ENCODE measurements around the gene SULT6B1. TPM values are rescaled to one million over a fixed set of nuclear protein-coding genes. Genes with fewer than 3 reads are reported as not detected.
A peak's percentile ranks its signal among the peaks of the same experiment; 100 is the strongest.
"Not testable (repeated sequence)": the region's sequence is repeated elsewhere in the genome, so short reads cannot be mapped to it uniquely, and the experiment has no call there.

SULT6B1 gene
- total RNA-seq, 5 donors from 2014 or later (not counting 1 experiment from before 2014, with no cell fraction given) = not detected

DNA sequence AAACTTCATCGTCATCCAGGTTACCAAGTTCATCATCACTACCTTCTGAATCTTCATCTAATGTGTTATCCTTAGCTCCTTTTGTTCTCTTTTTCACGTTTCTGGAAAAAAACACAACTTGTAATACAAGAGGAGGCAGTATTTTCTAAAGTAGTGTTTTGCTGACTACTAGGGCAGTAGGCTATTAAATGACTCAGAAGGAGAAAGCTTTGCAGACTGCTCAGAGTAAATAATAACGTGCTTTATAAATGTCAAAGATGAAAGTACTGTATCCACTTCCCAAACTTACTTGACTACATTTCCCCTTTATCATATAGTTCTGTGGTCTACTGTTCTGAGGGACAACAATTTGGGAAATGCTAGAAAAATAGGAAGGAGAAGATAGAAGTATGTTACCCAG is 23.5 kb upstream of the SULT6B1 start:
- WGBS (ENCODE audit: insufficient coverage) = no CpG with 5 or more reads among the region's 3 CpGs
- Histone ChIP-seq H3K27ac (ENCODE audit: low read length) (no peak overlapping the region), H3K4me1 (ENCODE audit: control insufficient read depth in 1 of 2, extremely low read depth in 1 of 2, insufficient read depth in 2 of 2, low read length in 2 of 2) (no peaks in the 10 kb centered on the region), H3K36me3 (ENCODE audit: control insufficient read depth in 2 of 2, extremely low read depth in 1 of 2, insufficient read depth in 1 of 2, low read length in 1 of 2) (peaks cover 0 to 90% of the 10 kb centered on the region in 2 donors), H3K27me3 (replicated peaks in 1 of 2; ENCODE audit: control insufficient read depth in 2 of 2, extremely low read depth in 1 of 2, insufficient read depth in 2 of 2, low read length in 1 of 2) (no peaks in the 10 kb centered on the region), H3K4me3 (ENCODE audit: control insufficient read depth in 1 of 2, extremely low read depth in 1 of 2, low read length in 1 of 2) (no peak overlapping the region), H3K9me3 (peaks cover 3% of the 10 kb centered on the region)
- H3K36me3 Mint-ChIP-seq = peaks cover 71% of the 10 kb centered on the region
- H3K27me3 Mint-ChIP-seq = no peaks in the 10 kb centered on the region
- H3K4me3 Mint-ChIP-seq = no peak overlapping the region
- DNase-seq (no peak), ATAC-seq (replicated peaks in 1 of 4) (no peak)
- H3K27ac Mint-ChIP-seq = peak overlapping the region in 1 of 2 donors; percentile 18
- peaks cover 12 to 30% (median 22%) of the 10 kb centered on the region in 3 donors for H3K9me3 Mint-ChIP-seq
- peaks cover 13 to 21% (median 17%) of the 10 kb centered on the region in 3 donors for H3K4me1 Mint-ChIP-seq
- ChIA-PET POLR2A (interaction anchor here in 1 of 2 donors (0.6 kb wide), 1 partner anchor 18 kb away, joined by 5 read pairs; no protein-coding TSS in a partner anchor), CTCF (no interaction called here)

DNA sequence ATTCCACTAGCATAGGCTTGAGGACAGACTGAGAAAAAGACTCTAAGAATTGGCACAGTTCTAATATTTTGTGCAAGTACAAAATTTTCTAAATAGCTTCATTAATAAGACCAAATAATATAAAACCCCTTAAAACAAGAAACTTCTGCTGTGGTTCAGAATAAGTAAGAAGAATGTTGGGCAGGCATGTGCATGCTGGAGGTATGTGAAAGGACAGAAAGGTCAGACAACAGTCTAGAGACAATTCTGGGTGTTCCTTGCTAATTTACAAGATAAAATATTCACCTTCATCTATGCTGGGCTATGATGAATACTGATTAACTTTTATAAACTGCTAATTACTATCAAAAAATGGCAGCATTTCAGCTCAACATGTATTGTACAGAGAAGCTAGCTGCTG is 22.7 kb upstream of the SULT6B1 start:
- no peaks in the 10 kb centered on the region for H3K27me3 Mint-ChIP-seq
- no peak overlapping the region for H3K27ac ChIP-seq (ENCODE audit: low read length)
- H3K27me3 ChIP-seq (replicated peaks in 1 of 2; ENCODE audit: control insufficient read depth in 2 of 2, extremely low read depth in 1 of 2, insufficient read depth in 2 of 2, low read length in 1 of 2) = no peaks in the 10 kb centered on the region
- peaks cover 16 to 34% (median 22%) of the 10 kb centered on the region in 3 donors for H3K9me3 Mint-ChIP-seq
- H3K36me3 Mint-ChIP-seq = peaks cover 74% of the 10 kb centered on the region
- H3K4me3 Mint-ChIP-seq = no peak overlapping the region
- ChIA-PET CTCF (no interaction called here), POLR2A (interaction anchor here (0.6 kb wide), 2 partner anchors 18 to 53 kb away, joined by 3 to 5 read pairs; no protein-coding TSS in a partner anchor)
- H3K4me3 ChIP-seq (ENCODE audit: control insufficient read depth in 1 of 2, extremely low read depth in 1 of 2, low read length in 1 of 2) = no peak overlapping the region
- peaks cover 0 to 91% of the 10 kb centered on the region in 2 donors for H3K36me3 ChIP-seq (ENCODE audit: control insufficient read depth in 2 of 2, extremely low read depth in 1 of 2, insufficient read depth in 1 of 2, low read length in 1 of 2)
- H3K4me1 ChIP-seq (ENCODE audit: control insufficient read depth in 1 of 2, extremely low read depth in 1 of 2, insufficient read depth in 2 of 2, low read length in 2 of 2) = no peaks in the 10 kb centered on the region
- peaks cover 3% of the 10 kb centered on the region for H3K9me3 ChIP-seq
- peaks cover 17 to 25% (median 18%) of the 10 kb centered on the region in 3 donors for H3K4me1 Mint-ChIP-seq
- H3K27ac Mint-ChIP-seq = no peak overlapping the region
- DNase-seq (no peak), ATAC-seq (replicated peaks in 1 of 4) (no peak)

DNA sequence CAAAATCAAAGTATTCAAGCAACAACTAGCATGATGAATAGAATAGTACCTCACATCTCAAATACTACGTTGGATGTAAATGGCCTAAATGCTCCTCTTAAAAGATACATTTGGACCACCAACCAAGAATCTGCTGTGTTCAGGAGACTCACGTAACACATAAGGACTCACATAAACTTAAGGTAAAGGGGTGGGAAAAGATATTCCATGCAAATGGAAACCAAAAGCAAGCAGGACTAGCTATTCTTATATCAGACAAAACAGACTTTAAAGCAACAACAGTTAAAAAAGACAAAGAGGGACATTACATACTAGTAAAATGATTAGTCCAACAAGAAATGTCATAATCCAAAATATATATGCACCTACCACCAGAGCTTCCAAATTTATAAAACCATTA is 18.3 kb upstream of the SULT6B1 start:
- H3K4me3 ChIP-seq (ENCODE audit: control insufficient read depth in 1 of 2, extremely low read depth in 1 of 2, low read length in 1 of 2); H3K4me1 ChIP-seq (ENCODE audit: control insufficient read depth in 1 of 2, extremely low read depth in 1 of 2, insufficient read depth in 2 of 2, low read length in 2 of 2); H3K27ac ChIP-seq (ENCODE audit: low read length); H3K27me3 ChIP-seq (replicated peaks in 1 of 2; ENCODE audit: control insufficient read depth in 2 of 2, extremely low read depth in 1 of 2, insufficient read depth in 2 of 2, low read length in 1 of 2); ATAC-seq (replicated peaks in 1 of 4); DNase-seq; H3K27me3 Mint-ChIP-seq; H3K9me3 ChIP-seq; H3K27ac Mint-ChIP-seq; POLR2A ChIA-PET; H3K4me3 Mint-ChIP-seq; CTCF ChIA-PET: not testable (repeated sequence)
- Mint-ChIP-seq H3K9me3 (peaks cover 24 to 44% (median 25%) of the 10 kb centered on the region in 3 donors), H3K4me1 (peaks cover 25 to 32% (median 26%) of the 10 kb centered on the region in 3 donors), H3K36me3 (peaks cover 93% of the 10 kb centered on the region)
- peaks cover 5 to 81% of the 10 kb centered on the region in 2 donors for H3K36me3 ChIP-seq (ENCODE audit: control insufficient read depth in 2 of 2, extremely low read depth in 1 of 2, insufficient read depth in 1 of 2, low read length in 1 of 2)
- WGBS (ENCODE audit: insufficient coverage) = no CpG with 5 or more reads among the region's 2 CpGs

DNA sequence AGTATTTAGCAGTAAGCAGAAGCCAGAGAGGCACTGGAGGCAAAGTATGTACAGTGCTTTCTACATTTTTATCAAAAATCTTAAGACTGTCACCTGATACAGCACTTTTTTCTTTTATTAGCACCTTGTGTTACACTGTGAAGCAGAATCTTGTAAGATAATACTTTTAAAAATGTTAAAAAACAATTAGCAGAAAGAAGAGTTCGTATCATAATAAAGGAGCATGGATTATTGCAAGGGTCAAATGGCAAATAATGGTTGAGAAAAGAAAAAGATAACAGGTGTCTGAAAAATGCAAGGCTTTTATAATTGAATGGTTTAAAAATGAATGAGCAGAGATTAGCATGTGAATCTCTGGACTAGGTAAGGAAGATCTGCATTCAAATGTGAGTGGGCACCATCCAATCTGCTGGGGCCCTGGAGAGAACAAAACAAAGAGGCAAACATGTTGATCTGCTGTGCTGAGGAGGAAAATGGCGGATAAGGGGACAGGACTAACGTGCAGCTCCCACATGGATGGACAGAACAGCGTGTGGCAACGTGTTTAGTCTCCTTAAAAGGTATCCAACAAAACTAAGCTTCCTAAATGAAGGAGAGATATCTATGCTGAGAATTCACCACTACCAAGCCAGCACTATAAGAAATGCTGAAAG is 17.3 kb upstream of the SULT6B1 start:
- Mint-ChIP-seq H3K27me3 (no peaks in the 10 kb centered on the region), H3K36me3 (peaks cover 91% of the 10 kb centered on the region), H3K27ac (no peak overlapping the region), H3K4me3 (no peak overlapping the region), H3K4me1 (peaks cover 27 to 39% (median 32%) of the 10 kb centered on the region in 3 donors), H3K9me3 (peaks cover 24 to 44% (median 25%) of the 10 kb centered on the region in 3 donors)
- Histone ChIP-seq H3K27me3 (replicated peaks in 1 of 2; ENCODE audit: control insufficient read depth in 2 of 2, extremely low read depth in 1 of 2, insufficient read depth in 2 of 2, low read length in 1 of 2) (no peaks in the 10 kb centered on the region), H3K4me1 (ENCODE audit: control insufficient read depth in 1 of 2, extremely low read depth in 1 of 2, insufficient read depth in 2 of 2, low read length in 2 of 2) (no peaks in the 10 kb centered on the region), H3K36me3 (ENCODE audit: control insufficient read depth in 2 of 2, extremely low read depth in 1 of 2, insufficient read depth in 1 of 2, low read length in 1 of 2) (peaks cover 6 to 78% of the 10 kb centered on the region in 2 donors), H3K4me3 (ENCODE audit: control insufficient read depth in 1 of 2, extremely low read depth in 1 of 2, low read length in 1 of 2) (no peak overlapping the region), H3K9me3 (peaks cover 3% of the 10 kb centered on the region), H3K27ac (ENCODE audit: low read length) (no peak overlapping the region)
- WGBS (ENCODE audit: insufficient coverage) = 100% methylated on average over 3 of the region's 5 CpGs
- ATAC-seq (replicated peaks in 1 of 4) = no peak
- ChIA-PET POLR2A (no interaction called here), CTCF (no interaction called here)
- DNase-seq = no peak

DNA sequence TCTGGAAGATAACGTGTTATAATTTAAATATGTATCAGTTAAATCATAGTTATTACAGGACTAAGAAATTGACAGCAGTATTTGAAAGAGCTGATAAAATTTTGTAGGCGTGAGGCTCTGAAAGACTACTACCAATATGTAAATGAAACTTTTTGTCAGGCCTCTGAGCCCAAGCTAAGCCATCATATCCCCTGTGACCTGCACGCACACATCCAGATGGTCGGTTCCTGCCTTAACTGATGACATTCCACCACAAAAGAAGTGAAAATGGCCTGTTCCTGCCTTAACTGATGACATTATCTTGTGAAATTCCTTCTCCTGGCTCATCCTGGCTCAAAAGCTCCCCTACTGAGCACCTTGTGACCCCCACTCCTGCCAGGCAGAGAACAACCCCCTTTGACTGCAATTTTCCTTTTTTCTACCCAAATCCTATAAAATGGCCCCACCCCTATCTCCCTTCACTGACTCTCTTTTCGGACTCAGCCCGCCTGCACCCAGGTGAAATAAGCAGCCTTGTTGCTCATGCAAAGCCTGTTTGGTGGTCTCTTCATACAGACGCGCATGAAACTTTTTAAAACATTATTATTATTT is 16.7 kb upstream of the SULT6B1 start:
- POLR2A ChIA-PET; ATAC-seq (replicated peaks in 1 of 4); H3K27me3 Mint-ChIP-seq; H3K27ac ChIP-seq (ENCODE audit: low read length); H3K9me3 ChIP-seq; CTCF ChIA-PET; DNase-seq; H3K27me3 ChIP-seq (replicated peaks in 1 of 2; ENCODE audit: control insufficient read depth in 2 of 2, extremely low read depth in 1 of 2, insufficient read depth in 2 of 2, low read length in 1 of 2); H3K4me1 ChIP-seq (ENCODE audit: control insufficient read depth in 1 of 2, extremely low read depth in 1 of 2, insufficient read depth in 2 of 2, low read length in 2 of 2); H3K4me3 ChIP-seq (ENCODE audit: control insufficient read depth in 1 of 2, extremely low read depth in 1 of 2, low read length in 1 of 2); H3K27ac Mint-ChIP-seq; H3K4me3 Mint-ChIP-seq: not testable (repeated sequence)
- Mint-ChIP-seq H3K4me1 (peaks cover 32 to 44% (median 35%) of the 10 kb centered on the region in 3 donors), H3K36me3 (peaks cover 87% of the 10 kb centered on the region), H3K9me3 (peaks cover 24 to 44% (median 25%) of the 10 kb centered on the region in 3 donors)
- peaks cover 6 to 74% of the 10 kb centered on the region in 2 donors for H3K36me3 ChIP-seq (ENCODE audit: control insufficient read depth in 2 of 2, extremely low read depth in 1 of 2, insufficient read depth in 1 of 2, low read length in 1 of 2)
- WGBS (ENCODE audit: insufficient coverage) = 100% methylated on average over 4 of the region's 8 CpGs

DNA sequence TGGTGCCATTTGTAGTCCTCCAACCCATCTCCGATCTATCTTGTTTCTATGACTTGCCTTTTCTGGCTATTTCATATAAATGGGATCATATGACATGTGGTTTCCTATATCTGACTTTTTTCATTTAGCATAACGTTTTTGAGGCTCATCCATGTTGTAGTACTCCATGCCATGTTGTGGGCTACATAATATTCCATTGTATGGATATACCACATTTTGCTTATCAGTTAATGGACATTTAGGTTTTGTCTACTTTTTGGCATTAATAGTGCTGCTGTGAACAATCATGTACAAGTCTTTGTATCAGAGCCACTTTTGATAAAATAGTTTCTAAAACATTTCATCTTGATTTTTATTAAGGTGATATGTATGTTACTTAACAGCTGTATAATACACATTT is 15.2 kb upstream of the SULT6B1 start:
- Histone ChIP-seq H3K27ac (ENCODE audit: low read length) (no peak overlapping the region), H3K36me3 (ENCODE audit: control insufficient read depth in 2 of 2, extremely low read depth in 1 of 2, insufficient read depth in 1 of 2, low read length in 1 of 2) (peaks cover 6 to 66% of the 10 kb centered on the region in 2 donors), H3K4me1 (ENCODE audit: control insufficient read depth in 1 of 2, extremely low read depth in 1 of 2, insufficient read depth in 2 of 2, low read length in 2 of 2) (peaks cover 0 to 7% of the 10 kb centered on the region in 2 experiments), H3K27me3 (replicated peaks in 1 of 2; ENCODE audit: control insufficient read depth in 2 of 2, extremely low read depth in 1 of 2, insufficient read depth in 2 of 2, low read length in 1 of 2) (no peaks in the 10 kb centered on the region), H3K9me3 (peaks cover 3% of the 10 kb centered on the region), H3K4me3 (ENCODE audit: control insufficient read depth in 1 of 2, extremely low read depth in 1 of 2, low read length in 1 of 2) (no peak overlapping the region)
- ChIA-PET POLR2A (interaction anchor here in 1 of 2 donors (1.4 kb wide), 1 partner anchor 10 kb away, joined by 3 read pairs; no protein-coding TSS in a partner anchor), CTCF (no interaction called here)
- peaks cover 15 to 30% (median 21%) of the 10 kb centered on the region in 3 donors for H3K9me3 Mint-ChIP-seq
- peaks cover 41 to 55% (median 44%) of the 10 kb centered on the region in 3 donors for H3K4me1 Mint-ChIP-seq
- no peak for DNase-seq
- H3K27ac Mint-ChIP-seq = no peak overlapping the region
- peaks cover 78% of the 10 kb centered on the region for H3K36me3 Mint-ChIP-seq
- no peak for ATAC-seq (replicated peaks in 1 of 4)
- no peak overlapping the region for H3K4me3 Mint-ChIP-seq
- no peaks in the 10 kb centered on the region for H3K27me3 Mint-ChIP-seq
- no CpG with 5 or more reads among the region's 2 CpGs for WGBS (ENCODE audit: insufficient coverage)

All from T-cell (primary cell).